DND-41 (cell line): ENCODE results near the gene DNAH3.

Source experiments
- CTCF ChIP-seq: IDR thresholded peaks from 2 replicates; pipeline ENCODE4 v1.5.1; 2012; ENCODE audit warnings: borderline replicate concordance, low read length, moderate library complexity, mild to moderate bottlenecking; ENCODE audit not compliant: poor library complexity, severe bottlenecking; ENCODE audit errors: extremely low read depth
- EZH2 ChIP-seq: IDR thresholded peaks from 3 replicates; pipeline ENCODE4 v1.6.1; 2012; ENCODE audit warnings: borderline replicate concordance, low read depth, mild to moderate bottlenecking, moderate library complexity, low read length, inconsistent platforms; ENCODE audit not compliant: severe bottlenecking

- no peak for TF ChIP-seq CTCF
- TF ChIP-seq EZH2: no peak
These were observed 193.5 kb downstream of the DNAH3 start for GRCh38 chr16:20957153-20957552.
